ENCODE measurements around the gene LSR. TPM values are rescaled to one million over a fixed set of nuclear protein-coding genes. Genes with fewer than 3 reads are reported as not detected.
A peak's percentile ranks its signal among the peaks of the same experiment; 100 is the strongest.

LSR gene
- total RNA-seq, 1 experiment from 2014 or later: 0.59 TPM

GRCh38 chr19:35265900-35266519 lies 17.2 kb downstream of the LSR start:
- no peak overlapping the region for H3K27ac ChIP-seq
- no peaks in the 10 kb centered on the region for H3K27me3 ChIP-seq
- H3K4me1 ChIP-seq: no peaks in the 10 kb centered on the region
- peaks cover 5% of the 10 kb centered on the region for H3K36me3 ChIP-seq
- peak in 1 of 2 experiments; percentile 1 for DNase-seq
- H3K4me3 ChIP-seq: no peak overlapping the region
- H3K9me3 ChIP-seq (replicated peaks): no peaks in the 10 kb centered on the region

GRCh38 chr19:35266520-35267352 lies 17.9 kb downstream of the LSR start:
- Histone ChIP-seq H3K27me3 (no peaks in the 10 kb centered on the region), H3K27ac (peak overlapping the region; percentile 66), H3K4me3 (peak overlapping the region; percentile 99), H3K9me3 (replicated peaks) (no peaks in the 10 kb centered on the region), H3K4me1 (no peaks in the 10 kb centered on the region), H3K36me3 (peaks cover 12% of the 10 kb centered on the region)
- peak; percentile 45 to 49 for DNase-seq

DNA sequence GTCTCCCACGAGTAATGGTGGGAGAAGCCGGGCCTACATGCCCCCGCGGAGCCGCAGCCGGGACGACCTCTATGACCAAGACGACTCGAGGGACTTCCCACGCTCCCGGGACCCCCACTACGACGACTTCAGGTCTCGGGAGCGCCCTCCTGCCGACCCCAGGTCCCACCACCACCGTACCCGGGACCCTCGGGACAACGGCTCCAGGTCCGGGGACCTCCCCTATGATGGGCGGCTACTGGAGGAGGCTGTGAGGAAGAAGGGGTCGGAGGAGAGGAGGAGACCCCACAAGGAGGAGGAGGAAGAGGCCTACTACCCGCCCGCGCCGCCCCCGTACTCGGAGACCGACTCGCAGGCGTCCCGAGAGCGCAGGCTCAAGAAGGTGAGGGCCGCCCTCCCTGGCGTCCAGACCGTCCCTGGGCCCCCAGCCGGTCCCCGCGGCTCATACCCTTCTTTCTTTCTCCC lies 18.6 kb downstream of the LSR start:
- peak overlapping the region; percentile 99 for H3K4me3 ChIP-seq
- peak overlapping the region; percentile 66 for H3K27ac ChIP-seq
- DNase-seq: peak; percentile 45 to 60
- peaks cover 19% of the 10 kb centered on the region for H3K36me3 ChIP-seq
- H3K27me3 ChIP-seq: no peaks in the 10 kb centered on the region
- no peaks in the 10 kb centered on the region for H3K4me1 ChIP-seq
- no peaks in the 10 kb centered on the region for H3K9me3 ChIP-seq (replicated peaks)

DNA sequence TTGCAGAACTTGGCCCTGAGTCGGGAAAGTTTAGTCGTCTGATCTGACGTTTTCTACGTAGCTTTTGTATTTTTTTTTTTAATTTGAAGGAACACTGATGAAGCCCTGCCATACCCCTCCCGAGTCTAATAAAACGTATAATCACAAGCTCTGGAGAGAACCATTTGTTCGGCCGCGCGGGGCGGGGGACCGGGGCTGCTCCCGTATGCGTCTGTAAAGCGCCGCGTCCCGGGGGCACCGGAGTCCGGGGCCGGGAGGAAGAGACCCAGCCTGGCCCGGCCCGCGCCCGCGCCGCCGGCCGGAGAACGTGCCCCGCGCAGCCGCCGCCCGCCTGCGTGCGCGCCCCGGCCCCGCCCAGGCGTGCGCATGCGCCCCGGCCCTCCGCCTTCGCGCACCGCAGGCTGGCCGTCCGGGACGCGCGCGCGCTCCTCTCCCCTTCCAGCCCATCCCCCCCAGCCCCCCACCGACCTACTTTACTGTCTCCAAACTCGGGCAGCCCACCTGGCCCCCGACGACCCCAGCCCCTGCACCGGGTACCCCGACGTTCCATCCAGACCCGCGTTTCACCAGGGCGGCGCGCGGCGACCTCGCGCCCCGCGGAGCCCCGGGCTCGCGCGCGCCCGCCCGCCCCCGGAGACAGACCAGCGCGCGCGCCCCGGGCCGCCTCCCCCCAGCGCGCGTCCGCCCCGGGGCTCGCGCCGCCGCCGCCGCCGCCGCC lies 19.2 kb downstream of the LSR start:
- no peaks in the 10 kb centered on the region for H3K9me3 ChIP-seq (replicated peaks)
- peak overlapping the region; percentile 66 for H3K27ac ChIP-seq
- peak; percentile 53 to 79 for DNase-seq
- H3K27me3 ChIP-seq: no peaks in the 10 kb centered on the region
- peak overlapping the region; percentile 99 for H3K4me3 ChIP-seq
- peaks cover 20% of the 10 kb centered on the region for H3K36me3 ChIP-seq
- no peaks in the 10 kb centered on the region for H3K4me1 ChIP-seq

- peak; percentile 80 to 82 for DNase-seq
These were observed 20.0 kb downstream of the LSR start, which contains the start of gene USF2 for GRCh38 chr19:35268536-35269437. Gene USF2 (plus strand): TSS chr19:35268962. CDS start chr19:35269102, 140 bp downstream.

DNA sequence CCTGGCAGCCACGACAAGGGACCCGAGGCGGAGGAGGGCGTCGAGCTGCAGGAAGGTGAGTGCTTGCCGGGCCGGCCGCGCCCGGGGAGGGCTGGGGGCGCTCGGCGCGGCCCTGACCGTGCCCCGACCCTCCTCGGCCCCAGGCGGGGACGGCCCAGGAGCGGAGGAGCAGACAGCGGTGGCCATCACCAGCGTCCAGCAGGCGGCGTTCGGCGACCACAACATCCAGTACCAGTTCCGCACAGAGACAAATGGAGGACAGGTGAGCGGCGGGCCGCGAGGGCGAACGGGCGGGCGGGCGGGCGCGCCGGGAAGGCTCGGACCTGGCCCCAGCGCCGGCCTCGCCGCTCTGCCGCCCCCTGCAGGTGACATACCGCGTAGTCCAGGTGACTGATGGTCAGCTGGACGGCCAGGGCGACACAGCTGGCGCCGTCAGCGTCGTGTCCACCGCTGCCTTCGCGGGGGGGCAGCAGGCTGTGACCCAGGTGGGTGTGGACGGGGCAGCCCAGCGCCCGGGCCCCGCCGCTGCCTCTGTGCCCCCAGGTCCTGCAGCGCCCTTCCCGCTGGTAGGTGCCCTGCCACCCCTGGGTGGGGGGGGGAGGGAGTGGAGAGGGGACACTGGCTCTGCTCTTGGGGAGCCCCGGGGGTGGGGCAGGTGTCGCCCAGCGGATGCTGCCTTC lies 20.8 kb downstream of the LSR start:
- peak; percentile 92 to 94 for DNase-seq
- Histone ChIP-seq H3K4me1 (no peaks in the 10 kb centered on the region), H3K27me3 (no peaks in the 10 kb centered on the region), H3K36me3 (peaks cover 22% of the 10 kb centered on the region), H3K4me3 (peak overlapping the region; percentile 96), H3K27ac (peak overlapping the region; percentile 64; the same call in 1 of the 2 replicates), H3K9me3 (replicated peaks) (no peaks in the 10 kb centered on the region)

More at GRCh38 chr19:35268536-35269437, 20.0 kb downstream of the LSR start, which contains the start of gene USF2:
- no peaks in the 10 kb centered on the region for H3K9me3 ChIP-seq (replicated peaks)
- H3K27me3 ChIP-seq: no peaks in the 10 kb centered on the region
- H3K4me1 ChIP-seq: no peaks in the 10 kb centered on the region
- peaks cover 22% of the 10 kb centered on the region for H3K36me3 ChIP-seq
- peak within 1 kb of the TSS; percentile 99 for H3K4me3 ChIP-seq
- peak within 1 kb of the TSS; percentile 66 for H3K27ac ChIP-seq

DNA sequence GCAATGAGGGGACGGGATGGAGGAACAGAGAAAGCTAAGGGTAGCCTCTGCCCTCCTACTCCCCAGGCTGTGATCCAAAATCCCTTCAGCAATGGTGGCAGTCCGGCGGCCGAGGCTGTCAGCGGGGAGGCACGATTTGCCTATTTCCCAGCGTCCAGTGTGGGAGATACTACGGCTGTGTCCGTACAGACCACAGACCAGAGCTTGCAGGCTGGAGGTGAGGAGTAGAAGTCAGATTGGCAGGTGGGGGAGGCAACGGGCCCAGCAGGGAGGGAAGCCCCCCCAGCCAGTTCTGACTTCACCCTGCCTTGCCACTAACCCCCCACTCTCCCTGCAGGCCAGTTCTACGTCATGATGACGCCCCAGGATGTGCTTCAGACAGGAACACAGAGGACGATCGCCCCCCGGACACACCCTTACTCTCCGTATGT lies 21.6 kb downstream of the LSR start:
- no peaks in the 10 kb centered on the region for H3K4me1 ChIP-seq
- H3K27me3 ChIP-seq: no peaks in the 10 kb centered on the region
- H3K27ac ChIP-seq: no peak overlapping the region
- no peak for DNase-seq
- H3K9me3 ChIP-seq (replicated peaks): no peaks in the 10 kb centered on the region
- H3K36me3 ChIP-seq: peaks cover 22% of the 10 kb centered on the region
- no peak overlapping the region for H3K4me3 ChIP-seq

GRCh38 chr19:35271546-35271945 lies 22.7 kb downstream of the LSR start:
- no peak for DNase-seq
- H3K36me3 ChIP-seq: peaks cover 27% of the 10 kb centered on the region
- no peaks in the 10 kb centered on the region for H3K27me3 ChIP-seq
- H3K4me3 ChIP-seq: no peak overlapping the region
- no peaks in the 10 kb centered on the region for H3K9me3 ChIP-seq (replicated peaks)
- H3K4me1 ChIP-seq: no peaks in the 10 kb centered on the region
- H3K27ac ChIP-seq: no peak overlapping the region

DNA sequence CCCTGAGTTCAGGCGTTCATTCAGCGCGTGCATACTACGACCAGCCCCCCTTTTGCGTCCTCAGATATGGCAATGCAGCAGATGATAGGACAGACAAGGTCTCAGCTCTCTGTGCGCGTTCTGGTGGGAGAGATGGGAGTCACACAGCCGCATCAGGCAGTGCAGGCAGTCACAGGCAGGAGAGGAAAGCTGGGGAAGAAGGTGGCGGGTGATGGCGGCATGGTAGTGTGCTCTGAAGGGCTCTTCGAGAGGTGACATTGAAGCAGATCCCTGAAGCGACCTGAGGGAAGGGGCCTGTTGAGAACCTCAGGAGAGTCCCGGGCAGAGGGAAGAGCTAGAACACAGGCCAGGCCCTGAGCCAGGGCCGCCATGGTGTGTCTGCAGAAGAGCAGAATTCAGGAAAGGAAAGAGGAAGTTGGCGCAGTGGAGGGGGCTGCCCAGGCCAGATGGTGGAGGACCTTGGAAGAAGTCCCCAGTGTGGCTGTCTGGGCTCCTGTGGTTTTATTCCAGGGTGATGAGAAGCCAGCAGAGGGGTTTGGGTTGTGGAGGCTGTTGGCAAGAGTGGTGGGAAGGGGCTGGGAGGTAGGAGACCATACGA lies 23.4 kb downstream of the LSR start:
- no peak overlapping the region for H3K27ac ChIP-seq
- H3K36me3 ChIP-seq: peaks cover 29% of the 10 kb centered on the region
- no peaks in the 10 kb centered on the region for H3K4me1 ChIP-seq
- no peaks in the 10 kb centered on the region for H3K9me3 ChIP-seq (replicated peaks)
- DNase-seq: no peak
- no peak overlapping the region for H3K4me3 ChIP-seq
- no peaks in the 10 kb centered on the region for H3K27me3 ChIP-seq

- peaks cover 29% of the 10 kb centered on the region for H3K36me3 ChIP-seq
- H3K4me3 ChIP-seq: no peak overlapping the region
- H3K4me1 ChIP-seq: no peaks in the 10 kb centered on the region
These were observed 24.3 kb downstream of the LSR start for GRCh38 chr19:35272954-35273649.

DNA sequence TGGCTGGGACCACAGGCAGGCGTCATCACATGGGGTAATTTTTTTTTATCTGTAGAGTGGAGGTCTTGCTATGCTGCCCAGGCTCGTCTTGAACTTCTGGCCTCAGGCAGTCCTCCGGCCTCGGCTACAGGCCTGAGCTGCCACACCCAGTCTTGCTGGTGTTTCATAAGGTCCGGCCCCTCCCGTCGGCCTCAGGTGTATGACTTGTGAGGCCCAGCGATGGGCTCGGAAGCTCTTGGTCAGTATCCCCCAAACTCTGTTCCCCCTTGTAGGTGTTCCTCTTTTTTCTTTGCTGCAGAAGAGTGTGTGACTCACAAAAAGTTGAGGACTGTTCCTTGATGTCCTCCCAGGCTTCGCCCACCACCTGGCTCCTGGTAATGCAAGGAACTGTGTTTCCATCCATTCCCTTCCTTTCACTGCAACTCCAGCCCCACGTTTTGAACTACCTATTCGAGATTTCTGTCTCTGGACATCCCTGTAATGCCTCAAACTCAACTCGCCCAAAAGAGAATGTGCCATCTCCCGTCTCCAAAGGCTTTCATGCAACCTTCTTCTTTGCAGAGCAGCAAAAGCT lies 25.0 kb downstream of the LSR start:
- no peaks in the 10 kb centered on the region for H3K27me3 ChIP-seq
- DNase-seq: no peak
- no peaks in the 10 kb centered on the region for H3K9me3 ChIP-seq (replicated peaks)
- no peak overlapping the region for H3K4me3 ChIP-seq
- peaks cover 29% of the 10 kb centered on the region for H3K36me3 ChIP-seq
- no peak overlapping the region for H3K27ac ChIP-seq
- no peaks in the 10 kb centered on the region for H3K4me1 ChIP-seq

More at GRCh38 chr19:35272954-35273649, 24.3 kb downstream of the LSR start:
- H3K27me3 ChIP-seq: no peaks in the 10 kb centered on the region
- no peaks in the 10 kb centered on the region for H3K9me3 ChIP-seq (replicated peaks)
- no peak overlapping the region for H3K27ac ChIP-seq
- DNase-seq: no peak

DNA sequence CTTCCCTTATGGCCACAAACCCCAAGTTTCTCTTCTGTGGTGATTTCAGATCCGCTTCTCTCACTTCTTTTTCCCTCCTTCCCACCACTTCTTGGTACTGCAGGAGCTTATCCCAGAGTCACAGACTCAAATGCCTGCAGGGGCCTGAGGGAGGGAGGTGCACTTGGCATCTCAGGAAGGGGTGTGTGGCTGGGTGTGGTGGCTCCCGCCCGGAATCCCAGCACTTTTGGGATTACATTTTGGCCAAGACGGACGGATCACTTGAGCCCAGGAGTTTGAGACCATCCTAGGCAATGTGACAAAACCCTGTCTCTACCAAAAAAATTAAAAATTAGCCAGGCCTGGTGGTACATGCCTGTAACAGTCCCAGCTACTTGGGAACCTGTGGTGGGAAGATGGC lies 25.5 kb downstream of the LSR start:
- no peaks in the 10 kb centered on the region for H3K4me1 ChIP-seq
- peaks cover 29% of the 10 kb centered on the region for H3K36me3 ChIP-seq
- no peak for DNase-seq
- no peaks in the 10 kb centered on the region for H3K9me3 ChIP-seq (replicated peaks)
- no peak overlapping the region for H3K4me3 ChIP-seq
- no peaks in the 10 kb centered on the region for H3K27me3 ChIP-seq
- no peak overlapping the region for H3K27ac ChIP-seq
